ENCODE measurements around the gene ARHGEF28.

ARHGEF28 gene

GRCh38 chr5:73748510-73749400 is 122.8 kb downstream of the ARHGEF28 start:
- no peak for DNase-seq

- DNase-seq = no peak
Measured at GRCh38 chr5:73749485-73750270, 123.7 kb downstream of the ARHGEF28 start.

GRCh38 chr5:73751254-73751914 is 125.4 kb downstream of the ARHGEF28 start:
- no peak for DNase-seq

GRCh38 chr5:73754254-73754653 is 128.3 kb downstream of the ARHGEF28 start:
- DNase-seq = no peak

- DNase-seq = no peak
Measured at GRCh38 chr5:73757416-73757815, 131.4 kb downstream of the ARHGEF28 start.

GRCh38 chr5:73759771-73760170 is 133.8 kb downstream of the ARHGEF28 start:
- DNase-seq = no peak

GRCh38 chr5:73763300-73764032 is 137.5 kb downstream of the ARHGEF28 start:
- no peak for DNase-seq

GRCh38 chr5:73764586-73764985 is 138.6 kb downstream of the ARHGEF28 start:
- DNase-seq = no peak

GRCh38 chr5:73764996-73765395 is 139.0 kb downstream of the ARHGEF28 start:
- DNase-seq = no peak

- DNase-seq = no peak
Measured at GRCh38 chr5:73766902-73767301, 140.9 kb downstream of the ARHGEF28 start.

GRCh38 chr5:73770172-73771025 is 144.4 kb downstream of the ARHGEF28 start:
- no peak for DNase-seq

- no peak for DNase-seq
Measured at GRCh38 chr5:73774924-73775323, 148.9 kb downstream of the ARHGEF28 start.

GRCh38 chr5:73776405-73776804 is 150.4 kb downstream of the ARHGEF28 start:
- no peak for DNase-seq

- no peak for DNase-seq
Measured at GRCh38 chr5:73777192-73777591, 151.2 kb downstream of the ARHGEF28 start.

GRCh38 chr5:73780302-73781080 is 154.5 kb downstream of the ARHGEF28 start:
- DNase-seq = no peak

- no peak for DNase-seq
Measured at GRCh38 chr5:73781107-73781768, 155.2 kb downstream of the ARHGEF28 start.

GRCh38 chr5:73783828-73784227 is 157.8 kb downstream of the ARHGEF28 start:
- no peak for DNase-seq

- DNase-seq = no peak
Measured at GRCh38 chr5:73786043-73786831, 160.2 kb downstream of the ARHGEF28 start.

- no peak for DNase-seq
Measured at GRCh38 chr5:73789851-73790281, 163.9 kb downstream of the ARHGEF28 start.
